Measurements from ENCODE around the gene HIBCH.
A peak's percentile ranks its signal among the peaks of the same experiment; 100 is the strongest.
"Not testable (repeated sequence)": the region's sequence is repeated elsewhere in the genome, so short reads cannot be mapped to it uniquely, and the experiment has no call there.

HIBCH gene, protein sequence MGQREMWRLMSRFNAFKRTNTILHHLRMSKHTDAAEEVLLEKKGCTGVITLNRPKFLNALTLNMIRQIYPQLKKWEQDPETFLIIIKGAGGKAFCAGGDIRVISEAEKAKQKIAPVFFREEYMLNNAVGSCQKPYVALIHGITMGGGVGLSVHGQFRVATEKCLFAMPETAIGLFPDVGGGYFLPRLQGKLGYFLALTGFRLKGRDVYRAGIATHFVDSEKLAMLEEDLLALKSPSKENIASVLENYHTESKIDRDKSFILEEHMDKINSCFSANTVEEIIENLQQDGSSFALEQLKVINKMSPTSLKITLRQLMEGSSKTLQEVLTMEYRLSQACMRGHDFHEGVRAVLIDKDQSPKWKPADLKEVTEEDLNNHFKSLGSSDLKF

DNA sequence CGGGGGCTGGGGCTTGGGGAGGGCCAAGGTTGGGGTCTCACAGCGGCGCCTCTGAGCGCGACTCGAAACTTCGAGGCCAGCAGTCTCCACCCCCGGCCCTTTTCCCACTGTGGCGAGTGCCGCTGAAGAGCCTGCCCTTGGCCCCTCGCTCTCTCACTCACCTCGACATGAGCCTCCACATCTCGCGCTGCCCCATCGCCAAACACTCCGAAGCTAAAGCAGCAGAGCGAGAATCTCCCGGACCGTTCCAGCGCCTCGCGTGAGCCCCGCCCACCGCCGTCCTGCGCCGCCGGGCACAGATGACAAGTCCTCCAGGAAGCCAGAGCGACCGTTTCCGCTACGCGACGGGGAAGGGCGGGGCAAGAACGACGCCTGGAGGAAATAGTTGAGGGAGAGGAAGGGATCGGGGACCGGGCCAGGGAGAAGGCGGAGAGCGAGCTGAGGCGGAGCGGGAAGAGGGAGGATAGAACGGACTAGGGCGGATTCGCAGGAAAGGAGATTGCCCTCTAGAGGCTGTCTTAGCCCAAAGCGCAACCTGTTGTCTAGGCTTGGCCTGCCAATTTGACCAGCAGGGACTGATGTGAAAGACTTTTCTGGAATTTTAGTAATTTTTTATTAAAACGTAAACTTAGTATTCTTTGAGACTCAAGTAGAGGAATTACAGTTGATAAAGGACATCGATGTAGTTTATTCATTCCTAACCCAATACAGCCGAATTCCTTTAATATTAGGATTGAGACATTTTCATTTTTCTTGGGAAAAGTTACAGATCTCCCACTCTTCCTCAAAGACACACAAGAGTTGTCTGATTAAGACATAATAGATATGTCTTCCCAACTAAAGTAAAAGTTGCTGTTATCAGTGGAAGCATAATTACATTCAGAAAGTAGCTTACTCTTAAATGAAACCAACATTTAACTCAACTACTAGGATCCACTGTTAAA lies at the start of gene HIBCH:
TSS of gene HIBCH (minus strand) at position 272 of the 944 bp plus-strand sequence. CDS start at position 196, 76 bp downstream.
- DNase-seq: peak; percentile 98 to 99

DNA sequence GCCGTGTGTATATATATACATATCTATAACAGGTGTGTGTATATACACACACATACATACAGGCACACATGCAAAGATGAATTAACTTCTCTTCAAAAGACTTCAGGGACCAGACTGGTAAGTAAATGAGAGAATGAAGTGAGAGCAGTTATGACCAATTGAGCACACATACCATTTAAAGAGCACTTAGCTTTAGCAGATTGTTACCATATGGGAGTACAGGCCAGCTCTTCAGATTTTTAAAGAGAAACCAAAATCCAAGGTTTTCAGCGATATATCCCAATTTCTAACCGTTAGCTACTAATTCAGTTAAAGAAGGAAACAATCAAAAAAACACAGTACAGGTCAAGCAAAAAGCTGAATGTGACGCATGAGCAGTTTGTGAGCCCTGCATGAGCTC lies 47.5 kb upstream of the HIBCH start:
- no peak for DNase-seq

DNA sequence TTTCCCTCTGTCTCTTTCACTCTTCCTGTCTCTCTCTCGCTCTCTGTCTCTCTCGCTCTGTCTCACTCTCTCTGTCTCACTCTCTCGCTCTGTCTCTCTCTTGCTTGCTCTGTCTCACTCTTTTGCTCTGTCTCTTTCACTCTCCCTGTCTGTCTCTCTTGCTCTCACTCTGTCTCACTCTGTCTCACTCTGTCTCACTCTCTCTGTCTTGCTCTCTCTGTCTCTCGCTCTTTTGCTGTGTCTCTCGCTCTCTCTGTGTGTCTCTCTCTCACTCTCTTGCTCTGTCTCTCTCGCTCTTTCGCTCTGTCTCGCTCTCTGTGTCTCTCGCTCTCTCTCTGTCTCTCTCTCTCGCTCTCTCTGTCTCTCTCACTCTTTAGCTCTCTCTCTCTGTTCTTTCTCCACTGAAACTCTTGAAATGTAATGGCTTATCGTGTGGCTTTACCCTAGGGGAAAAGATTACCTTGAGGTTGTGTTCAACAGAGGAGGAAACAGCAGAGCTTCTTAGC lies 46.7 kb upstream of the HIBCH start:
- no peak for DNase-seq

DNA sequence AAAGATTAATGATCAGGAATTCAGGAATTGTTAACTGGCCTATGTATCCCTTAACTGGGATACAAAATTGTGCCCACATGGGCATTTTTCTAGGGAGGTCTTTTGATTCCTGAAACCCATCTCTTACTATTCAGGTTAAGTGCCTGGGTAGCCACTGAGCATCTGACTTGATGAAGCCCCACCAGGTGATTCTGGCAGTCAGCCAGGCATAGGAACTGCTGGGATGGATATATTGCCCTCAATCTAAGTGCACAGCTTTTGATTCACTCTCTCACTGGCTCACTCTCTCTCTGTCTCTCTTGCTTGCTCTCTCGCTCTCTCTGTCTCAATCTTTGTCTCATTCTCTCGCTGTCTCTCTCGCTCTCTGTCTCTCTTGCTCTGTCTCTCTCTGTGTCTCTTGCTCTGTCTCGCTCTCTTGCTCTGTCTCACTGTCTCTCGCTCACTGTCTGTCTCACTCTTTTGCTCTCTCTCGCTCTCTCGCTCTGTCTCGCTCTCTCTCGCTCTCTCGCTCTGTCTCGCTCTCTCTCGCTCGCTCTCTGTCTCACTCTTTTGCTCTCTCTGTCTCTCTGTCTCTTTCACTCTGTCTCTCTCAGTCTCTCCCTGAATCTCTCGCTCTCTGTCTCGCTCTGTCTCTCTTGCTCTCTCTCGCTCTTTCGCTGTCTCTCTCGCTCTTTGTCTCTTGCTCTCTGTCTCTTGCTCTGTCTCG lies 46.0 kb upstream of the HIBCH start:
- no peak for DNase-seq

DNA sequence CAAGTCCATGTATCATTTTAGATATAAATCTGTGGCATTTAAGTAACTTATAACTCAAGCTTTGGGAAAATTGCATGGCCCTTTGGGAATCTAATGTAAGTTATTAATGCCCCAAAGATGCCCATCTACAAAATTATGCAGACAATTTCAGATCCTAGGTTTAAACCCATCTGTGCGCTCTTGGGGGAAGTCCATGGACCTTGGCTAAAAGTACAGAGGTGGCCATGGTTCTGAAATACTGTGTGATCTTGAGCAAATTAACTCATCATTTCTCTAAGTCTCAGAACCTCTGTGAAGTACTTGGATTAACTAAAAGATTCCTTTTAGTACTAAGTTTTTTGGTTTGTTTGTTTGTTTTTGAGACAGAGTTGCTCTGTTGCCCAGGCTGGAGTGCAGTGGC lies 43.3 kb upstream of the HIBCH start:
- no peak for DNase-seq

DNA sequence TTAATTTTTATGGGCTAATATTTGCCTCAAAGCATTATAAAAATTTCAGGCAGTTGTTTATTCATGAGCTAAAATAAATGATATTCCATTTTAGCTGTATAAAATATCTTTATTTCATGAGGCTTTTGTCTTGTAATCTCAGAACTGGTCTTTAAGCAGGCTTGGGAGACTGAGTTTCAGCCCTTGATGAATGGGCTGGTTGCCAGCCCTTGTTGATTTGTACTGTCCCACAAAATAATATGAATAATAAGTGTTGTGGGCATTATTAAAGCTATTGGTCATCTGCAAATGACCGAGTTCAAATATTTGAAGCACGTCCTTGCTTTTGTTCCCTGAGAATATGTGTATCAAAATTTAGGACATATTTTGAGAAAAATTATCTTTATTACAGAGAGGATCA lies 41.9 kb upstream of the HIBCH start:
- no peak for DNase-seq

DNA sequence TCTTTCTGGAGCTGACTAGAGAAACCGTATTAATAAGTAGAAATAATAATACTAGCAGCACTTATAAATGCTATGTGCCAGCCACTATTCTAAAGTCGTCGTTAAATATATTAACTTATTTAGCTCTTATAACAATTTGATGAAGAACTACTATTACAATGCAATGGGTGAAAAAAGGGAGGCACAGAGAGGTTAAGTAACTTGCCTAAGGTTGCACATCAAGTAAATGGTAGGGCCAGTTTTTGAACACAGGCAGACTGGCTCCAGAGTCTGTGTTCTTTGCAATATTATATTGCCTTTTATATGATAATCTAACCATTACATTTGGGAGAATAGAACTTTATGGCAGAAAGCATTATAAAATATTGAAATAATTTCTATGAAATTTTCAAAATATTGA lies 41.3 kb upstream of the HIBCH start:
- DNase-seq: no peak

DNA sequence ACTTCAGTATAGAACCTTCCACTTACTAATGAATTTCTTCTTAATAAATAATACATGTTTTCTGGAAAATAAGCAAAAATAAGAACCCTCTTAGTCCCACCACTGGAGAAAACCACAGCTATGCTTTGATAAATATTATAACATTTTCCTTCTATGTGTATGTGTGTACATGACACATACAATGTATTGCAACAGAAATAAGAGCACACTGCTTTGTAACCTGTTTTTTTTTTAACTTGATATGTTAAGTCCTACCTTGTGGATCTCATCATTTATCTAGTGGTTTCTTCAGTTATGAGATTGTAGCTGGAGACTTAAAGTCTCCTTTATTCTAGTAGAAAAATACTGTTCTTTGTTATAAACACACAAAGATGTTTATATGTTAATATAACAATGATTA lies 40.9 kb upstream of the HIBCH start:
- DNase-seq: no peak

DNA sequence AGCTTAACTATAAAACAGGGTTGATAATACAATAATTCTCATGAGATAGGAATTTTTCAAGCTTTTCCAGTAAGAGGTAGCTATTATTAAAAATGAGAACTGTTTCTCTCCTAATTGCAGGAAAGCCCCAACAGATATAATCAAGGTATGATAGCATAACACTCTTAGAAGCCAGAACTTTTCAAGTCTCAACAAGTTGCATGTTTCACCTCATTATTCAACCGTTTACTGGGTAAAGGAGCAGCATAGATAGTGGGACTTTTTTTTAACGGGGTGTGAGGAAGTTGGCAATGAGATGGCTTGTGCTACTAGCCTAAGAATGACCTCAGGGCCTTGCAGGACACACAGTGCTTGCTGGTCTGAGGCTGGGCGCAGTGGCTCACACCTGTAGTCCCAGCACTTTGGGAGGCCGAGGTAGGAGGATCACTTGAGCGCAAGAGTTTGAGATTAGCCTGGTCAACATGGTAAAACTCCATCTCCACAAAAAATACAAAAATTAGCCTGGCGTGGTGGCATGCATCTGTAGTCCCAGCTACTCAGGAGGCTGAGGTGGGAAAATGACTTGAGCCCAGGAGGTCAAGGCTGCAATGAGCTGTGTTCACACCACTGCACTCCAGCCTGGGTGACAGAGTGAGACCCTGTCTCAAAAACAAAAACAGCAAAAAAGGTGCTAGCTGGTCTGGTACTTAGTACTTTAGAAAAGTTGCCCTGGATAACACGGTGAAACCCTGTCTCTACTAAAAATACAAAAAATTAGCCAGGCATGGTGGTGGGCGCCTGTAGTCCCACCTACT lies 39.2 kb upstream of the HIBCH start:
- DNase-seq: not testable (repeated sequence)

DNA sequence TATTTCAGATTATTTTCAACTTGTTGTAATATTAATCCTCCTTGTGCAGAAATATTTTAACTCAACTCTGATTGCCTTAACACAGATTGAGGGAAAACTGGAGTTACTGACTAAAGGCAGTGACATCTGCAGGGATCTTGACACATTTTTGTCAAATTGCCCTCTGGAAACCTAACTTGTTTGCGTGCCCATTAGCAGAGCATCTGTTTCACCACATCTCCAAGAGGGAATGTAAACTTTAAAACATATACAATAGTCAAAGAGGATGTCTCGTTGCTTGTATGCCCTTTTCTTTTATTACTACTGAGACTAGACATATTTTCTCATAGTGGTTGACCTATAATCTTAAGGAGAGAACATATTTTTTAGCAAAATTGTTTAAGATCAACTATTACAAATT lies 38.0 kb upstream of the HIBCH start:
- no peak for DNase-seq

DNA sequence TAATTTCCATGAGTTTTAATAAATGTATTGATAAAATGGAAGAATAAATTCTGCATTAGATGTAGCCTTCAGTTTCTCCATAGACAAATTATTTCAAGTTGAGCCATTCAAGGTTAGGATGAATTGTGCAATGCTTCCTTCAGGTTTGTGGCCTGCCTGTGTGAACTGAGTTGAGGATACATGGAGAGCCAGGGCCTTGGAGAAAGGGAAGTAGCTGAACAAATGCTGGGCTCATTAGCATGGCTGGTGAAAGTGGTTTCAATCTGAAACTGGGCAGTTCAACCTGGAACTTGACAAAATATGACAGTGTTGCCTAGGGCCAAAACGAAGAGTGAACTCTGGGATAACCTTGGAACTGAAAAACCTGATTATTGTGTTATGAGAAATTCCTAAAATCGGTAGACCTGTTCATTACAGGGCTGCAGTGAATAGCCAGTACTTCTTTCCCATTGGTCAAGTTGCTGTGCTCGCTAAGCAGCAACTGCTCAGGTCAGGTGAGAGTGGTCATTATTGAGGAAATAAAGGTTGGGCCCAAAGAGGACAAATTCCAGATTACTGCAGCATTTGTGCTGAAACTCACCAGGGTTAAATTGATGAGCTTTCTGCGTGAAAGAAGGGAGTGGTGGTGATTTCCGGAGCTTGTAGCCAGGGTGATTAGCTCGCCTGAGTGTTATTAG lies 36.5 kb upstream of the HIBCH start:
- DNase-seq: no peak

DNA sequence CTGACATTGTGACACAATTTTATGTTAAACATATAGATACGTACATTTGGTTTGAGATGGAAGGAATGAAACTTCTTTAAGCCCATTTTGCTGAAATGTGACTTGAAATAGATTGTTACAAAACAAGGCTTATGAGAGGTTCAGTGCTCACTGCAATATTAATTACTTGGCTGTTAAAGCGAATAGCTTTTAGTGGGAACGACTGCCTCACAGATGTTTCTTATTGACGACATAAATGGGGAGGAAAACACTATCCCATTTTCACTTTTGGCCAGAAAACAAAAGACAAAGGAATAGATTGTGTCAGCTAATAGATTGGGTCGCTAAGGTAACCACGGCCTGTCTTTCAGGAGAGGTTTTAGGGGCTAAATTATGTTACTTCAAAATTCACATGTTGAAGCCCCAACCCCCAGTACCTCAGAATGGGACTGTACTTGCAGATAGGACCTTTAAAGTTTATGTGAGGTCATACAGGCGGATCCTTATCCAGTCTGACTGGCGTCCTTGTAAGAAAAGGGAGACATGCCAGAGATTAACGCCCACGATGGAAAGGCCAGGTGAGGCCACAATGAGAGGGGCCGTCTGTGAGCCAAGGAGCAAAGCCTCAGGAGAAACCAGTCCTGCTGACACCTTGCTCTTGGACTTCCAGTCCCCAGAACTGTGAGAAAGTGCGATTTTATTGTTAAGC lies 34.5 kb upstream of the HIBCH start:
- no peak for DNase-seq

DNA sequence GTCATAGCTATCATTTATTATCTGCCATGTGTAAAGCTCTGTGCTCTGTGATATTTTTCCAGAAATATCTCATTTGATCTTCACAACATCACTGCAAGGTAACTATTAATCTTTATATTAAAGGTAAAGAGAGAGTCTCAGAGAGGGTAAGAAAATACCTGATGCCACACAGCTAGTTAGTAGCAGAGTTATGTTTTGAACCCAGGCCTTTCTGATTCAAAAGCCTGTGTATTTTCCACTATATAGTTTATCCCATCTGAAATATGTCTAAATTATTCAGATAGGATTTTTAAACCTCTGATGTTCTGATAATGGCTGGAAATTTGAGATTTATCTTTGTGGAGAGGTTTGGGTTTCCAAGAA lies 33.9 kb upstream of the HIBCH start:
- DNase-seq: no peak

DNA sequence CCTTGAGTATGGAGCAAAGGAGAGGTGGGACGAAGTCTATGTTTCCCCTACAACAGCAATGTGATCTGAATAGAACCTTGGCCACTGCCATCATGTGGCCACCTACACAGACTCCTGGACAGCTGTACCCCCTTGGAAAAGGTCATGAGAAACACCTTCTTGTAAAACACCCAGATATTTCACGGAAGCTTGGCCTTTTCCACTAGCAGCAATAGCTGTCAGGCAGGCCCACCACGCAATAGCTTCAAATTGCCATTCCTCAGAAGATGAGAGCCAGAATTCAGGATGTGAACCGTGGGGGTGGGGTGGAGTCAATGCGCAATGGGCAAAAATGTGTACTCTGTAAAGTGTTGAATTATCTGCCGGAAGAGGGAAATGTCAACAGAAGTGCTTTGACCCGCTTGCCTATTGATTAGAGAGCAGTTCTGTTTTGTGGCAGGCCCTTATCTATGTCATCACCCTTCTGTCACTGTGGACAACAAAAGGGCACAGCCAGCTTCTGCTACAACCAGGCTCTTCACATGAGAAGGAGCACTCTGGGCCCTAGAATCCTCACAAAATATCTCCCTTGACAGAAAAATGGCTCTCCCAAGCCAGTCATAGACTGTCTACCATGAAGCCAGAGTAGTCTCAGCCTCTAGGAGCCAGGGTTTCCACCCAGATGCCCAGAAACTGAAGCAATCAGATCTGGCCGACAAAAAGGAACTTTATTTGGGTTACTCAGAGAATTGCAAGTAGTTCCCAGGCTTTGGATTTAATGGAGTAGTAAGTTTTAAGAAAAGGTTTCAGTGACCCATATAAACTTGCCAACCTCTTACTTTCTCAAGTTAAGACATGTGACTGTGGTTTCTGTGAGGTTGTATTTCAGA lies 33.3 kb upstream of the HIBCH start:
- no peak for DNase-seq

DNA sequence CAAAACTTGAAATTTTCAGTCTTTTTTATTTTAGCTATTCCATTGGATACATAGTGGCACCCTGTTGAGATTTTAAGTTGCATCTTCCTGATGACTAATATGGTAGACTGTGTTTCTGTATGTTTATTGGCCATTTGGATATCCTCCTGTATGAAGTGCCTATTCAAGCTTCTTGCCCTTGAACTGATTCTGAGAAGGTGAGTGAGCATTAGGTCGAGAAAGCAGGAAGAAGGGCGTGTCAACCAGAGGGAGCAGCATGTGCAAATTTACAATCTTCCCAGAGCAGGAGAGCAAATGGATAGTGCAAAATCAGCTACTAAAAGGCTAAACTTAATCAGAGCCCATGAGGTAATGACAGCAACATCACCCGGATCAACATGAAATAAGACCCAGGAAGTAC lies 32.3 kb upstream of the HIBCH start:
- no peak for DNase-seq

DNA sequence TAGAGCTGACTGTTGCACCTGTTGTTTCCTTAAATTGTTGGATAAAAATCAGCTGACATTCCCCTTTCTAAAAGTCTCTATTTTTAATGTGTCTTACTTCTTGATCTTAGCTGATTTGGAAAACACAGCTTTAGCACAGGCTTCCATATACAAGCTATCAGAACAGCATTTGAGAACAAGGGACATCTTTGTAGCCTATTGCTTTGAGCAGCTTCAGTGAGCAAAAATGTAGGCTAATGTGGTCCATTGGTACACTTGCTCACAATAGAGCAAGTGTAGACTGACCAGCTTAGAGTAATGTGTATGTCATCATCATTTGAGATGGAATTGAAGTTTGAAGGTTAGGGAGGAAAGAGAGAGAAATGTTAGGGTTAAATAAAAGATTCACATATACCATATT lies 30.7 kb upstream of the HIBCH start:
- no peak for DNase-seq

DNA sequence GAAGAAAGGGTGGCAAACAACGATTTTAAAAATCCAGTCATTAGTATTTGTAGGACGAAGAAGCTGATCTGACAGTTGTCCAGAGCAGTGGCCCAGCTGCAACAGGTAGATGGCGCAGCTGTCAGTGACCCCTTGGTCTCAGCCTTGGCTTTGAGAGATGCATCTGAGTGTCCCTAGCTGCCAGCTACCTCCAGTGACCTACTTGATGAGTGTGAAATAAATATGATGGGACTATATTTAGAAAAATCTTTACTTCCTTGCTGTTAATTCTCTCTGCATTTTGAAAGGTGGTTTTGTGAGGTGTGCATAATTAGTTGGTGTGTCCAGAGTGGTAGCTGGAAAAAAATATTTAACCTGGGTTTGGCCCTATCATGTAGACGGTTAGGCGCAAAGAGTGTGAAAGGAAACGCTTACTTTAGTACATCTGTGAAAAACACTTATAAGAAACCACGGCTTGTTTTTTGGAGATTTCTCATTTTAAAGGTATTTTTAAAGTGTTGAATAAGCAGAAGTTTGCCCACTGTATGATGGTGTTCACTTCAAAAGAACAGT lies 24.7 kb upstream of the HIBCH start:
- no peak for DNase-seq

DNA sequence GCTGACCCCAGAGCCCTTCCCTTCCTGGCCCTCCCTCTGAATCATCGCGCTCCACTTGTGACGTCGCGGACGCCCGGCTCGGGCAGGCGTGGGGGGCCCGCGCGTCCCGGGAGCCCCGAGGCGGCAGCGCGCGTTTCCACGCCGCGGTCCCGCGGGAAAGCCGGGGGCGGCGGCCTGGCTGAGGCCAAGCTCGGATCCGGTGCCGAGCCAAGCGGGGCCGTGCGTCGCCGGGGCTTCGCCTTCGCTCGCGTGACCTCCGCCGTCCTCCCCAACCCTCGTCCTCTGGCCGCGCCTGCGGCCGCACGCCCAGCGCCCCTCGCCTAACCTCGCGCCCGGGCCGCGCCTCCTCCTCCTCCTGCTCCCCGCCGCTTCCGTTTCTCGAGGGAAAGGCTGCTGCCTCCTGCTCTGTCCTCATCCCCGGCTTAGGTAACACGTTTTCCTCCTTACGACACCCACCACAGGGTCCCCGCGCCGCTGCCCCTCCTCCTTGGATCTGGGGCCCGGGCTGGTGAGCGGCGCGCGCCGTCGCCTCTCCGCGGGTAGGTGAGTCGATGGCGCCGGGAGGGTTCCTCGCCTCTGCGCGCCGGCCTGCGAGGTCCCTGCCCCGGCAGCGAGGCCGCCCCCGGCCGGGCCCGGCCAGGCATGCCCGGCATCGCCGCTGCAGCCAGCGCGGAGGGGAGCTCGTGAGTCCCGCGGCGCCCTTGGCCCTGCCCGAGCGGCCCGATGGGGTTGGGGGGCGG lies 24.1 kb upstream of the HIBCH start, which contains the start of gene INPP1:
TSS of gene INPP1 (plus strand) at position 54 of the 740 bp plus-strand sequence. CDS start 16,514 bp downstream, outside the sequence.
- DNase-seq: no peak

DNA sequence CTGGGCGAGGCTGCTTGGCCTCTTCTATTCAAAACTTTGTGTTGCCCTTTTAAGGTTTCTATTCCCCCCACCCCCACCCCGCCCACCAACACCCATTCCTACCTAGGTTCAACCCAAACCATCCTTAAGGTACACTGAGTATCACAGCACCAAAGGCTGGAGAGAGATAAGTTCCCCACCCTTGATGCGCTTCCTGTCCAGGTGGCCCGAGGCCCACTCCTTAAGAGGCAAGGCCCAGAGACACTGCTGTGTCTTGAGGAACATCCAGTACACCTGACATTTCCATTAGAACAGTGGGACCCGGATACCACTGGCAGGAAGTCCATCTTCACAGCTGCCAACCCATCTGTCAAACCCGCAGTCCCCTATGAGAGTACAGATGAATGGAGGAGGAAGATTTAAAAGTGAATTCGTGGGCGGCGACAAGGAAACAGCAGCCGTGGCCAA lies 23.5 kb upstream of the HIBCH start:
- DNase-seq: no peak

Measured in cerebellar nuclear complex (tissue), 1 donor.